Fibroblast of skin of left quadriceps (primary cell): Measurements from ENCODE around the gene GNG3.
"Not testable (repeated sequence)": the region's sequence is repeated elsewhere in the genome, so short reads cannot be mapped to it uniquely, and the experiment has no call there.

ENCODE experiments used
- DNase-seq, 2 experiments: peaks; one replicate each; pipeline ENCODE4 v3.0.0-alpha.2; 2013; ENCODE audit warnings: low read depth in 2 of 2

The GNG3 gene

DNA sequence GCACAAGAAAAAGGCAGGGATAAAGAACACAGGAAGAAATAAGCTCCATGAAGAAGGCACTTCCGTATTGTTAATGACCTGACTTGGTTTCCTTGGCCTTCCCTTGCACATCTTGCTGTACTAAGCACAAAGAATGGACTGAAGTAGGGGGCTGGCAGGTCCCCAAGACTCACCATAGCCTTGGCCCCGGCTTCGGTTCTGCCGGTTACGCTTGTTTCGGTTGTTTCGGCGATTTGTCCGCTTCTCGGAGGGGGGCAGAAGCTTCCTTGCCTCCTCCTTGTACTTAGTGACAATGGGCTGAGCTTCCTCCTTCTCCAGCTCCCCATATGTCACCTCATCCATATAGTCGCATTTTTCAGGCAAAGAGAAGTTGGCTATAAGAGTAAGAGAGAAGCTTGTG, 9.3 kb downstream of the GNG3 start:
- DNase-seq: no peak

DNA sequence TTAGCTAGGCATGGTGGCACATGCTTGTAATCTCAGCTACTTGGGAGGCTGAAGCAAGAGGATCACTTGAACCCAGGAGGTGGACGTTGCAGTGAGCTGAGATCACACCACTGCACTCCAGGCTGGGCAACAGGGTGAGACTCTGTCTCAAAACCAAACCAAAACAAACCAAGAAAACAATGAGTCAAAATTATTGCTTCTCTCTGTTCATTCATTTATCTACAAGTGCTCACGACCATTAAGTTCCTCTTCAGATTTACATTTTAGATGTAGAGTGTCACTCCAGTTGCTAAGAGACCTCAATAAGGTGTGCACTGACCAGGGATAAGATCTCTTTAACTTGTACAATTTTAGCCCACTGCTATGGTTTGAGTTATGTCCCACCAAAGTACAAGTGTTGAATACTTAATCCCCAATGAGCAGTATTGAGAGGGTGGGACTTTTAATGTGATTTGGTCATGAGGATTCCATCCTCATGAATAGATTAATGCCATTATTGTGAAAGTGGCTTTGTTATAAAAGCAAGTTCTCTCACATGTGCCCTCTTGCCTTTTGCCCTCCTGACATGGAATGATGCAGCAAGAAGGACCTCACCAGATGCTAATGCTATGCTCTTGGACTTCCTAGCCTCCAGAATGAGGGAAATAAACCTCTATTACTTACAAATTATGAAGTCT, 12.0 kb downstream of the GNG3 start:
- no peak for DNase-seq

DNA sequence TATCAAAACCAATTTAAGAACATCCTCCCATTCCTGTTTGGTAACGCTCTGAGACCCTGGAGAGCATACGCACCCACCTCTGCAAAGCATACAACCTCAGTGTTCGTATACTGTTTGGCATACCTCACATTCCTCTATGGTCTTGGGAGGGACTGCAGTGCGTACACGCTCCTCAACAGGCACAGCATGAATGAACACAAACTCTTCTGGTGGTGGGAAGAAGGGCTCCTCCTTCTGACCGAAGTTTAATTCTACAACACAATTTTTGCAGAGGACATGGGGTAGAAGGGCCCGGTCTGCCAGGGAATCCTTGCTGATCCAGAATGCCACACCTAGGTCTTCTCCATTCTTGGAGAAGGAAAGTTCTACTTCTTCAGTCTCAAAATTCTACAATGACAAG, 14.5 kb downstream of the GNG3 start:
- DNase-seq: no peak

DNA sequence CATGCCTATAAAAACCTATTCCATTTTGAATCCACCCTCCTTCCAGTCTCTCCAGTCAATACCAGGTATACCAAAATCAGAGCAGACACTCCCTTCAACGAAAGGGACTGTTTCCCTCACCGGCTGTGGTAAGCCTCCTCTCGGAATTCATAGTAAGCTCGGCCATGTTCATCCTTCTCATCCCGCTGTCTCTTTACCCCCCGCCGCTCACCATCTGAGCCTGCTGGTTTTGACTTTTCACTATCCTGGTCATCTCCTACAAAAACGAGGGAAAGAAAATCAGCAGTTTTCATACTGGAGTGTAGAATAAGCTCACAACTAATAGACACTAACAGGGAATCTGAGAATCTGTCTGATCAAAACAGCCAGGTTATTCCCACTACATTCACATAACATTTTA, 16.7 kb downstream of the GNG3 start:
- DNase-seq: no peak

DNA sequence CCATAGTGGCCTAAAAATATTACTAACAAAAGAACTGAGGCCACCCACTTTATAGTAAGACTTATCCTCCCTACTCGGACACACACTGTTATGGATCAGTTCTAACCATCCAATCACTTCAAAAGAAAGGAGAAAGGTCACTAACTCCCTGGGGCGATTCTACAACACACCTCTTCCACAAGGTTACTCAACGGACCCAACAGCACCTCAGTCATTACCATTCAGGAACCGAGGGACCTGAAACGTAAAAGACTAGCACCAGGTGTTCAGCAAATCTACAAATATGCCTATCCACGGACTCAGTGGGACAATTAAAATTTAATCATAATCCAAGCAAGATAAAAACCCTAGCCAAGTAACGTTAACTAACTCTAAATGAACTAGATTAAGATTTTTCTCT, 18.2 kb downstream of the GNG3 start:
- no peak for DNase-seq

DNA sequence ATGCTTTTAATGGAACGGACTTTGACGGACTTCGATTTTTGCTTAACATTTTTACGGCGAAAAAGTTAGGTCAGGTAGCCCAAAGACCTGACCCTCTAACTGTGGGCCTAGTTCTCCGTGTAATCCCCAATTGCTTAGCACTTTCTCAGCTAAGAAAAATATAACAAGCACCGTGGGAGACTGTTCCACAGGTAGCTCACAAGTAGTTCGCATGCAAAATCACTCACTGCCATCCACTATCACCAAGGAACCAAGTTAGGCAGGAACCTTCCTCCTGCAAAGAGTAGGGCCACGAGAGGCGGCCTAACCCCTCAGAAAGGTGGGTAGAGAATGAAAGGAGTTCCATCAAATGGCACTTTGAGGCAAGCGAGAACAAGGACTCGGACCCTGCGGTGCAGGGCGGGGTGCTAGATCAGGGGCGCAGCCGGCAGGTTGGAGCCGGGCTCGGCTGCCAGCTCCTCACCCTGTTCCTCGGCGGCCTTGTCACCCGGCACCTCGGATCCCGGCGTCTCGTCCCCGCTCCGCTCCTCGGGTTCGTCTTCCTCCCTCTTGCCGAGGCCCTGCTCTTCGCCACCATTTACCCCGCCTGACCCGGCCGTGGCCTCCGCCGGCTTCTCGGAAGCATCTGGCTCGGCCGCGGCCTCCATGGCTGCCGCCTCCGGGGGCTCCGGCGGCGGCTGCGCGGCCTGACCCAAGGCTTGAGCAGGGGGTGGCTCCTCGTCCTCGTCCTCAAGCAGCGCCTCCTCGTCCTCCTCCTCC, 18.9 kb downstream of the GNG3 start:
- no peak for DNase-seq

DNA sequence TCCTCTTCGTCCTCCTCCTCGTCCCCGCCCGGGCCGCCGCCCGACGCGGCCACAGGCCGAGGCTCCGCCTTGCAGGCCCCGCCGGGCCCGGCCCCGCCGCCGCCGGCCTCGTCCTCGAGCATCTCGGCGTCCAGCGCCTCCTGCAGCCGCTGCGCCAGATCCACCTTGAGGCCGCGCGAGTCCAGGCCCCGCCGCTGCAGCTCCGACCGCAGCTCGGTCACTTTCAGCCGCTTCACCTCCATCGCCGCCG, 19.4 kb downstream of the GNG3 start:
- DNase-seq: no peak

DNA sequence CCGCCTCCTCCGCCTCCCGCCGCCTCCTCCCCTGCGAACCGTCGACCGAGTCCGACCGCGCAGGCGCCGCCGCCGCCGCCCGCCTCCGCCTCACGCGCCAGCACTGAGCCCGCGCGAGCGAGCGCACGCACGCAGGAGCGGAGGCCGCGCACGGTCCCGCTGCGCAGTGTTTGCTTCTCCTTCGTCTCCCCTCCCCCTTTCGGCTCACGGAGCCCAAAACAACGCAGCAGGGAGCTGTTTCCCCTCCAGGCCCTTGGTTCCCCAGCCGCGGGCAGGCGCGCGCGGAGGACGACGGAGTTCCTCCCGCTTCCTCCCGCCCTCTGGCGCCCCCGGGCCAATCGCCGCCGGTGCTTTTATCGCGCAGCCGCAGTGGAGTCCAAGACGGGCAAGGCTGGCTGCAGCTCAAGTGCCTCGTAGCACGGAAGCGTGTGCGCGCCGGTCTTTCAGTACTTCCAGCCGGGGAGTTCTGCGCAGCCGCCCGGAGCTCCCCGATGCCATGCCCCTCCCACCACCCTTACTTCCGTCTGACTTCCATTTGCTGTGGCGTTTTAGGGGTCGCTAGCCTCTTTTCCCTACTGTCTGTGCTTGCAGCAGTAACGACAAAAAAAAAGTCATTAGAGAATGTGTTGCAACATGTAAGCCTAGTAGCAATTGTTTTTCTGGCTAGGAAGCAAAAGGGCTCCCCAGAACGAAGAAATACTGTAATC, 19.8 kb downstream of the GNG3 start, which contains the start of gene HNRNPUL2:
Gene HNRNPUL2, minus strand, starts transcription at position 293 of the 707 bp plus-strand sequence. CDS start 301 bp downstream, outside the sequence.
- peak; percentile 98 to 99 for DNase-seq

DNA sequence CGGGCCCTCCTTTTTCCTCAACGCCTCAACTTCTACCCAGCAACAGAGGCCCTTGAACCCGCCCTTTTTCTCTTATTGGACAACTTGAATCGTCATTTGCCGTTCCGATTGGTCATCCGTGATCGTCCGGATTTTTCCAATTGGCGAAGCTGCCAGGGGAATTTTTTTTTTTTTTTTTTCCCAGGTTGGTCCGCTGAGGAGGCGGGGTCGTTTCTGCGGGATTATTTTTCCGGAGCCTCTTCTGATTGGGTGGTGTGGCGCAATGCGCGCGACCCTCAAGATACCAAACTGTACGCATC, 20.3 kb downstream of the GNG3 start:
- peak; percentile 97 to 98 for DNase-seq

DNA sequence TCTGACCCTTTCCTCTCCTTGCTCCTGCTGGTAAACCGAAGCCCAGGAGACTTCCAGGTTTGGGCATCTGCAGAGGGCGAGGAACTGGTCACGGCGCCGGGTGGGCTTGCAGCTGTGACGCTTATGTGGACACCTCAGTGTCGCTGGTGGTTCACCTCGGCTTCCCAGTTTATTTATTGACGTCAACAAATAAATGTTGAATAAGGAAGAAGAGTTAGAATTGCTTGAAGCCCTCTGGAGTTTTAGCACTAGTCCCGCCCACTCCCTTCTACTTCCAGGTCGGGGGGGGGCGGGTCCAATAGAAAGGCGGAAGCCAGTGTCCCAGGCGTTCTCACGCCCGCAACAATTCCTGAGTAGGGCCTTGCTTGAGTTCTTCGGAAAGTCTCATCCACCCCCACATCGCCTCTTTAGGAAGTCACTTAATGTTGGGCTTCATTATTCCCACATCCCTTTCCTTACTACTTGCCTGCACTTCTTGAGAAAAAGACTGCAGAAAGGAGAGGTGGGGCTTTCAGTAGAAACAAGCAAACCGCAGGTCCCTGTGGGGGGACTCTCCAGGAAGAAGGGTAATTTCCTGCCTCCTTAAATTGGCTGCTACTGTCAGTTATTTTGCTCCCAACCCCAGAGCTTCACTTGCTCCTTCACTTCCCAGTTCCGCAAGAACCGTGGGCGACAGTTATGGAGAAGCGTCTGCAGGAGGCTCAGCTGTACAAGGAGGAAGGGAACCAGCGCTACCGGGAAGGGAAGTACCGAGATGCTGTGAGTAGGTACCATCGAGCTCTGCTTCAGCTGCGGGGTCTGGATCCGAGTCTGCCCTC, 20.9 kb downstream of the GNG3 start, which contains the start of gene TTC9C:
Gene TTC9C, plus strand, starts transcription at position 316 of the 818 bp plus-strand sequence. Its CDS starts 363 bp downstream, at position 679.
- peak; percentile 67 to 71 for DNase-seq

DNA sequence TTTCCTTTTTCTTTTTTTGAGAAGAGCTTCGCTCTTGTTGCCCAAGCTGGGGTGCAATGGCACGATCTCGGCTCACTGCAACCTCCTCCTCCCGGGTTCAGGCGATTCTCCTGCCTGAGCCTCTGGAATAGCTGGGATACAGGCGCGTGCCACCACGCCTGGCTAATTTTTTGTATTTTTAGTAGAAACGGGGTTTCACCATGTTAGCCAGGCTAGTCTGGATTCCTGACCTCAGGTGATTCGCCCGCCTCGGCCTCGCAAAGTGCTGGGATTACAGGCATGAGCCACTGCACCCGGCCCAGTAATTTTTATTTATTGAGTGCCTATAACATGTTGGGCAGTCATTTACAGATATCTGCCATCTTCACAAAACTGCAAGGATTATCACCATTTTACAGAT, 22.6 kb downstream of the GNG3 start:
- DNase-seq: not testable (repeated sequence)

DNA sequence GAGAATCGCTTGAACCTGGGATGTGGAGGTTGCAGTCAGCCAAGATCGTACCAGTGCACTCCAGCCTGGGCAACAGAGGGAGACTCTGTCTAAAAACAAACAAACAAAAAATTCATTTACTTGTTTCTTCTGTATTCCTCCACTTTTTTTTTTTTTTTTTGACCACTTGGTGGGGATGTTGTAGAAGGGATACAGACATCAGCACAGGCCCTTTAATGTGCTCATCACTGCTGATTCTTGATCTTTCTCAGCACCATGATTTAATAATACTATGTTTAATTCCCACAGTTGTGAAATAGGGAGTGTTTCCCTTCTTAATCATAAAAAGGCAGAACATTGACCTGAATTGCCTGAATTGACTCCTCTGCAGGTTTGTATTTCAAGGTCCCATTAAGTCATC, 25.4 kb downstream of the GNG3 start:
- DNase-seq: no peak

DNA sequence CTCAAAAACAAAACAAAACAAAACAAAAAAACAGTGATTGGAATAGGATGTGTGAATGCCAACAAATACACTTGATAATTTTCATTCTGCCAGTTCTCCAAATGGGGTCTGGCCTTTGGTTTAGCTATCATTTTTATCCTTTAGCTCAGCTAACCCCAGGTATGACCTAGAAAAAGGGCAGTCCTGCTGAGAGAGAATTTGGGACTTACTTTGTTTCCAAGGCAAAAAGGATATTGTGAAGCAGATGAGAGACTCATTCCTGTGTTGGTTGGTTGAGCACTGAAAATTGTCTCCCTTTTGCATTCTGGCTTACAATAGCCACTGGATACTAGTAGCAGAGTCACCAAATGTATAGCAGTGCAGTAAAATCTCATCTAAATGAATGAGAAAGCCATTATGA, 29.7 kb downstream of the GNG3 start:
- no peak for DNase-seq

DNA sequence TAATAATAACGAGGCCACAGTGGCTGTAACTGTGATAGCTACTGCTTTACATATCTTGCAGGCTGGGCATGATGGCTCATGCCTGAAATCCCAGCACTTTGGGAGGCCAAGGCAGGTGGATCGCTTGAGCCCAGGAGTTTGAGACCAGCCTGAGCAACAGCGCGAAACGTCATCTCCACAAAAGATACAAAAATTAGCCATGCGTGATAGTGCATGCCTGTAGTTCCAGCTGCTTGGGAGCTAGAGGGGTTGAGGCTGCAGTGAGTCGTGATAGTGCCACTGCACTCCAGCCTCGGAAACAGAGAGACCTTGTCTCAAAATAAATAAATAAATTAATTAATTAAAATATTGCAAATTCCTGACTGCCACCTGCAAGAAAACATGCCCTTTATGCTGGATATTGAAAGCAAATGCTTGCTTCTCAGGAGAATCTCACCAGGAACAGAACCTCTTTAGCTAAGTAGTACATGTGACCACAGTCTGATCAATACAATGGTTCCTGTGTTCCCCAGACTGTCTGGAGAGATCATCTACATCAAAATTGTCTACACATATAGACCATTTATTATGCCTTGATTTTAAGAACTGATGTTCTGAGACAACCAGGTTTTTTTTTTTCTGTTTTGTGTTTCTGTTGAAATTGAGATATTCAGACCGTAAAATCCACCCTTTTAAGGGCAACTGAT, 40.1 kb downstream of the GNG3 start:
- no peak for DNase-seq

DNA sequence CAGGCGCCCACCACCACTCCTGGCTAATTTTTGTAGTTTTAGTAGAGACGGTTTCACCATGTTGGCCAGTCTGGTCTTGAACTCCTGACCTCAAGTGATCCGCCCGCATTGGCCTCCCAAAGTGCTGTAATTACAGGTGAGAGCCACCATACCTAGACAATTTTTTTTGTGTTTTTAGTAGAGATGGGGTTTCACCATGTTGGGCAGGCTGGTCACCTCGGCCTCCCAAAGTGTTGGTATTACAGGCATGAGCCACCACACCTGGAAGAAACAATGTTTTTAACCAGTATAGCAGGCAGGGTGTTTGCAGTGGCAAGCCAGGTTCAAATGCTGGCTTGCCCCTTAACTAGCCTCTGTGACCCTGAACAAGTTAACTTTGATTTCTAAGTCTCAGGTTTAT, 42.5 kb downstream of the GNG3 start:
- DNase-seq: not testable (repeated sequence)

DNA sequence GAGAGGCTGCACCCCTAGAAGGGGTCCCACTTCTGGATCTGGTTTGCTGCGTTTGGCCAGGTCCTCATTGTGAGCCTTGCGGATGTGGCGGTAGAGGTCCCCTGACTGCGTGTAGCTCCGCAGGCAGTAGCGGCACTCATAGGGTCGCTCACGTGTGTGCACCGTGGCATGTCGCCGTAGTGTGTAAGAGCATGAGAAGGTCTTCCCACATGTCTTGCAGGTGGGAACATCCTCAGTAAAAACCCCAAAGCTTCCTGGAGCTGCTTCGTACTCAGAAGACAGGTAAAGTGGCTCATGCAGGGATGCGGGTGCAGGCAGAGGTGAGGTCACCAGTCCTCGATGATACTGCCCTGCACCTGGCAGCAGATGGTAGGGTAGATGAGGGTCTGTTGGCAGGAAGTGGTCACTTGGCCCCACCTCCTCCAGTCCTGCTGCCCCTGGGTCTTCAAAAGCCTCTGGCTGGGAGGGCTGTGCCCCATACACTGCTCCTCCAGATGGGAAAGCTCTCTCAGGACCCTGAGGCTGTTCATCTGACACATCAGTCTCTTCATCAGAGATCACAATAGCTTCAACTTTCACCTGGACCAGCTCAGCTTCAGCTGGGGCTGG, 44.8 kb downstream of the GNG3 start:
- DNase-seq: no peak

DNA sequence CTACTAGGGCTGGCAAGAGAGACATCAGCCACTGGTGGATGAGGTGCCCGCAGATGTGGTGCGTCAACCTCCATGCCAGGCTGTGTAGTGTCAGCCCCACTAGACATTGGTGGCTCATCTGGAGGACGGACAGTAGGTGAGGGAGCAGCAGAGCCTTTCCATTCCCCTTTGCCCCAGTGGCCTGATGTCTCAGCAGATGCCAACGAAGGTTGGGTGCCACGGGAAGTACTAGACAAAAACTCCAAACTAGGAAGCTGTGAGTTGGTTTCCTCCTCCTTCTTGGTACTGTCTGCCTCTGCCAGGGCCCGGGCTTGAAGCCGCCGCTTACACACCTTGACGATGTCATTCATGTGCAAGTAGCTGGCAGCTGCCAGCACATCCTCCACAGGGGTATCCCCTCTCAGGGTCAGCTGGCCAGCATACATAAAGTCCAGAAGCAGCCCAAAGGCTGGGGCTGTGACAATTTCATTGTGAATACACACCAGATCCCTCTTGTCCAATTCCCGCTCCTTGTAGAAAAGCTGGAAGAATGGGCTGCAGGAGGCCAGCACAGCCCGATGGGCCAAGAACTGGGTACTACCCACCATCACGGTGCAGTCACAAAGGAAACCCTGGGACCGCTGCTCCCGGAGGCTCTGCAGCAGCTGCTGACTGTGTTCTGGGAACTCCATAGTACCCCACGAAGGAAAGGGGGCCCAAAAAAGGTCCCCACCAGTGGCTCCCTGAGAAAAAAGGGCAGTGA, 45.7 kb downstream of the GNG3 start:
- DNase-seq: no peak

DNA sequence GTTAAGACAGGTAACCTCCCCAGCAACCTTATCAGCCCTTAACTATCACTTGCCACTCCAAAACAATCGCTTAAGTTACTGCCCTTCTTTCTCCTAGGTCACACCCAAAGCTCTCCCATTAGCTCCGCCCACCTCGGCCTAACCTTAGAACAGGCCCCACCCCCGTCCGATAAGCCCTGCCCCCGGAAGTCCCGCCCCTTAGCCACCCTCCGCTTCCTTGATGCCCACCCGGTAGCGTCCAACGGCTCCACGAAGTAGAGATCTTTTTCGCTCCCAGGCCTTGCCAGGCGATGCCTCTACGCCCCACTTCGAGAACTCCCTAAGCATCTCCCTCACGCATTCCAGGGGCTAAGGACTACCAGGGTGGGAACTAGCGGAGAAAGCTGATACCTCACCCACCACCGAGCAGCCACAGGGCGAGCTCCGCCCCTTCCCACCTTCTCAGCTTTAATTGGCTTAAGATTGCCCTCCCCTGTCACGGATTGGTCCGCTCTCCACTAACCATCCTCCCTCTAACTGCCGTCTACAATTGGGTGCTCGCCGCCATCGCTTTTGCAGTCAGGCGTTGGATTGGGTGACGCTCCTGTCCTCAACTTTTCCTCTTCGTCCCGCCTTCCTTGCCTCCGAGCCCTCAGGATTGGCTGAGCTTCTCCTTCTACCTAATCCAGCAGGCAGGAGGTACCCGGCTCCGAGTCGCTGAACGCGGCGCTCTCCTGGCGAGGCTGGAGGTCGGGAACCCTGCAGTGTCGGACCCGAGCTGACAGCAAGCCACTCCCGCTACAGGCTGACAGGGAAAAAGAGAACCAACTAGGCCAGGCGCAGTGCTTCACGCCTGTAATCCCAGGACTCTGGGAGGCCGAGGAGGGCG, 46.5 kb downstream of the GNG3 start, which contains the start of gene ZBTB3:
Gene ZBTB3, minus strand, starts transcription at position 425 of the 868 bp plus-strand sequence. CDS start 496 bp downstream, outside the sequence.
- DNase-seq: peak; percentile 98

DNA sequence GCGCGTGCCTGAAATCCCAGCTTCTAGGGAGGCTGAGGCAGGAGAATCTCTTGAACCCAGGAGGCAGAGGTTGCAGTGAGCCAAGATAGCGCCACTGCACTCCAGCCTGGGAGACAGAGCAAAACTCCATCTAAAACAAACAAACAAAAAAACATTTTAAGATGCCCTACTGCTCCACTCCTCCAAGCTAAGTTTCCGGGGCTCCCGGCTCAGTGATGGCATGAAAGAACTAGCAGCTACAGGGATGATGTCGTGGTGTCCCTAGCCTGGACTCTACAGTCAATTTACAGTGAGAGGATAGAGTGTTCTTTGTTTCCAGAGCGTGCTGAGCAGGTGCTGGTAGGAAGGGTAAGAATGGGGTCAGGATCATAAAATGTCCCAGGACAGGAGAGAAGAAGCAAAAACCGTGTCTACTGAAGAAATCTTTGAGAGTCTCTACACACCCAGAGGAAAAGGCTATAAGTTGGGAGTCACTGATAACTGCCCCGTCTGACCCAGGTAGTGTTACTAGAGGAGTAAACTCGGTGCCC, 47.7 kb downstream of the GNG3 start:
- DNase-seq: no peak
